ENCODE data around the gene ACP1.

ACP1 gene

GRCh38 chr2:271917-272316 is 7.2 kb downstream of the ACP1 start:
- no peak for TF ChIP-seq CTCF (IDR thresholded peaks at IDR 0.05; ENCODE audit: insufficient read depth, missing control alignments)
- no peak for FAIRE-seq
- DNase-seq (ENCODE audit: insufficient read length, low spot score) = no peak

- no peak for FAIRE-seq
- no peak for TF ChIP-seq CTCF (IDR thresholded peaks at IDR 0.05; ENCODE audit: insufficient read depth, missing control alignments)
- no peak for DNase-seq (ENCODE audit: insufficient read length, low spot score)
Measured at GRCh38 chr2:273333-273732, 8.6 kb downstream of the ACP1 start.

GRCh38 chr2:274503-274902 is 9.8 kb downstream of the ACP1 start:
- TF ChIP-seq CTCF (IDR thresholded peaks at IDR 0.05; ENCODE audit: insufficient read depth, missing control alignments) = no peak
- FAIRE-seq = no peak
- no peak for DNase-seq (ENCODE audit: insufficient read length, low spot score)

- DNase-seq (ENCODE audit: insufficient read length, low spot score) (no peak), FAIRE-seq (no peak)
- TF ChIP-seq CTCF (IDR thresholded peaks at IDR 0.05; ENCODE audit: insufficient read depth, missing control alignments) = no peak
Measured at GRCh38 chr2:275466-275865, 10.7 kb downstream of the ACP1 start.

GRCh38 chr2:278312-278926 is 13.7 kb downstream of the ACP1 start:
- DNase-seq (ENCODE audit: insufficient read length, low spot score) (no peak), FAIRE-seq (no peak)
- TF ChIP-seq CTCF (IDR thresholded peaks at IDR 0.05; ENCODE audit: insufficient read depth, missing control alignments) = no peak

GRCh38 chr2:278927-279320 is 14.2 kb downstream of the ACP1 start:
- FAIRE-seq (no peak), DNase-seq (ENCODE audit: insufficient read length, low spot score) (no peak)
- TF ChIP-seq CTCF (IDR thresholded peaks at IDR 0.05; ENCODE audit: insufficient read depth, missing control alignments) = no peak

- no peak for FAIRE-seq
- DNase-seq (ENCODE audit: insufficient read length, low spot score) = no peak
- TF ChIP-seq CTCF (IDR thresholded peaks at IDR 0.05; ENCODE audit: insufficient read depth, missing control alignments) = no peak
Measured at GRCh38 chr2:279366-279765, 14.6 kb downstream of the ACP1 start.

All from D721Med (cell line).